ENCODE measurements around the gene RHBDL1. TPM values are rescaled to one million over a fixed set of nuclear protein-coding genes. Genes with fewer than 3 reads are reported as not detected.
A peak's percentile ranks its signal among the peaks of the same experiment; 100 is the strongest.

Gene RHBDL1
- total and polyA plus RNA-seq, 10 of the 15 experiments (the other 5 are each of a cell fraction or from before 2014, with no cell fraction given) = 0.04 to 1.3 (median 0.65) TPM; not detected in 5

GRCh38 chr16:636206-637080, 39.0 kb upstream of the RHBDL1 start, which contains the start of gene METTL26 (continued):
- TF ChIP-seq ZBTB33 (IDR thresholded peaks at IDR 0.05) = no peak
- peak; percentile 81; the same call in 1 of the 2 replicates for TF ChIP-seq ASH2L (IDR thresholded peaks at IDR 0.05; ENCODE audit: borderline replicate concordance, low read depth)
- TF ChIP-seq EED (IDR thresholded peaks at IDR 0.05; ENCODE audit: low read depth) = no peak
- TF ChIP-seq, protein P1, sequence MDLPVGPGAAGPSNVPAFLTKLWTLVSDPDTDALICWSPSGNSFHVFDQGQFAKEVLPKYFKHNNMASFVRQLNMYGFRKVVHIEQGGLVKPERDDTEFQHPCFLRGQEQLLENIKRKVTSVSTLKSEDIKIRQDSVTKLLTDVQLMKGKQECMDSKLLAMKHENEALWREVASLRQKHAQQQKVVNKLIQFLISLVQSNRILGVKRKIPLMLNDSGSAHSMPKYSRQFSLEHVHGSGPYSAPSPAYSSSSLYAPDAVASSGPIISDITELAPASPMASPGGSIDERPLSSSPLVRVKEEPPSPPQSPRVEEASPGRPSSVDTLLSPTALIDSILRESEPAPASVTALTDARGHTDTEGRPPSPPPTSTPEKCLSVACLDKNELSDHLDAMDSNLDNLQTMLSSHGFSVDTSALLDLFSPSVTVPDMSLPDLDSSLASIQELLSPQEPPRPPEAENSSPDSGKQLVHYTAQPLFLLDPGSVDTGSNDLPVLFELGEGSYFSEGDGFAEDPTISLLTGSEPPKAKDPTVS (IDR thresholded peaks at IDR 0.05; ENCODE audit: low read depth, low read length) = no peak
- TF ChIP-seq ZBED1 (IDR thresholded peaks at IDR 0.05; ENCODE audit: borderline replicate concordance) = no peak
- no peak for TF ChIP-seq KAT2A (conservative IDR thresholded peaks at IDR 0.05; ENCODE audit: control insufficient read depth, low read depth, low read length)
